ENCODE data around the gene SGMS1. TPM values are rescaled to one million over a fixed set of nuclear protein-coding genes. Genes with fewer than 3 reads are reported as not detected.
"Not testable (repeated sequence)": the region's sequence is repeated elsewhere in the genome, so short reads cannot be mapped to it uniquely, and the experiment has no call there.

SGMS1 gene
- total RNA-seq, 2 experiments from 2014 or later: 7.5 to 9.0 TPM

- CTCF ChIA-PET: interaction anchor here (0.5 to 1.4 kb wide), 10 partner anchors 10 to 1875 kb away, joined by 3 to 4 read pairs (median 3); no protein-coding TSS in a partner anchor
- Mint-ChIP-seq H3K4me3 (no peak overlapping the region), H3K27me3 (no peaks in the 10 kb centered on the region), H3K36me3 (ENCODE audit: low read depth) (no peaks in the 10 kb centered on the region), H3K27ac (no peak overlapping the region), H3K4me1 (peaks cover 18% of the 10 kb centered on the region), H3K9me3 (ENCODE audit: low read depth) (no peaks in the 10 kb centered on the region)
- intact Hi-C loops (cut with DNase I, micrococcal nuclease): loop anchor here in 1 of 2 experiments (10.0 kb wide), 1 partner anchor 342 kb away; no protein-coding TSS in a partner anchor
- DNase-seq: peak; percentile 44
- peak; percentile 79 for ATAC-seq
- POLR2A ChIA-PET: no interaction called here
Observed at GRCh38 chr10:50552771-50553535, 70.8 kb downstream of the SGMS1 start.

GRCh38 chr10:50552308-50552707, 71.4 kb downstream of the SGMS1 start:
- DNase-seq: no peak
- peaks cover 21% of the 10 kb centered on the region for H3K4me1 Mint-ChIP-seq
- H3K9me3 Mint-ChIP-seq (ENCODE audit: low read depth): peaks cover 6% of the 10 kb centered on the region
- ChIA-PET CTCF (interaction anchor here (0.5 to 1.1 kb wide), 3 partner anchors 9 to 42 kb away, joined by 3 to 4 read pairs (median 3); no protein-coding TSS in a partner anchor), POLR2A (no interaction called here)
- ATAC-seq: no peak
- peaks cover 5% of the 10 kb centered on the region for H3K36me3 Mint-ChIP-seq (ENCODE audit: low read depth)
- H3K4me3 Mint-ChIP-seq: no peak overlapping the region
- intact Hi-C loops (cut with DNase I, micrococcal nuclease): loop anchor here in 1 of 2 experiments (10.0 kb wide), 1 partner anchor 342 kb away; no protein-coding TSS in a partner anchor
- no peak overlapping the region for H3K27ac Mint-ChIP-seq
- H3K27me3 Mint-ChIP-seq: no peaks in the 10 kb centered on the region

GRCh38 chr10:50551894-50552293, 71.9 kb downstream of the SGMS1 start:
- H3K4me3 Mint-ChIP-seq: no peak overlapping the region
- H3K36me3 Mint-ChIP-seq (ENCODE audit: low read depth): peaks cover 5% of the 10 kb centered on the region
- no peaks in the 10 kb centered on the region for H3K27me3 Mint-ChIP-seq
- peaks cover 21% of the 10 kb centered on the region for H3K4me1 Mint-ChIP-seq
- ChIA-PET POLR2A (no interaction called here), CTCF (interaction anchor here (1.1 kb wide), 1 partner anchor 8 kb away, joined by 4 read pairs; no protein-coding TSS in a partner anchor)
- DNase-seq (no peak), ATAC-seq (no peak)
- H3K27ac Mint-ChIP-seq: no peak overlapping the region
- H3K9me3 Mint-ChIP-seq (ENCODE audit: low read depth): peaks cover 7% of the 10 kb centered on the region
- intact Hi-C loops (cut with DNase I, micrococcal nuclease): loop anchor here in 1 of 2 experiments (10.0 kb wide), 1 partner anchor 343 kb away; no protein-coding TSS in a partner anchor

GRCh38 chr10:50550291-50550839, 73.4 kb downstream of the SGMS1 start:
- H3K9me3 Mint-ChIP-seq (ENCODE audit: low read depth): peaks cover 7% of the 10 kb centered on the region
- no peak for DNase-seq
- H3K4me3 Mint-ChIP-seq: no peak overlapping the region
- peaks cover 24% of the 10 kb centered on the region for H3K4me1 Mint-ChIP-seq
- H3K27ac Mint-ChIP-seq: no peak overlapping the region
- intact Hi-C loops (cut with DNase I, micrococcal nuclease): loop anchor here in 1 of 2 experiments (10.0 kb wide), 1 partner anchor 344 kb away; no protein-coding TSS in a partner anchor
- ATAC-seq: no peak
- CTCF ChIA-PET: no interaction called here
- POLR2A ChIA-PET: no interaction called here
- no peaks in the 10 kb centered on the region for H3K27me3 Mint-ChIP-seq
- H3K36me3 Mint-ChIP-seq (ENCODE audit: low read depth): peaks cover 5% of the 10 kb centered on the region

- CTCF ChIA-PET; DNase-seq; H3K36me3 Mint-ChIP-seq (ENCODE audit: low read depth); POLR2A ChIA-PET; ATAC-seq; H3K9me3 Mint-ChIP-seq (ENCODE audit: low read depth); H3K4me3 Mint-ChIP-seq; H3K27ac Mint-ChIP-seq; H3K27me3 Mint-ChIP-seq: not testable (repeated sequence)
- intact Hi-C loops (cut with DNase I, micrococcal nuclease): loop anchor here in 1 of 2 experiments (10.0 kb wide), 1 partner anchor 186 kb away; the partner anchor contains the start of gene ASAH2B
- peaks cover 36% of the 10 kb centered on the region for H3K4me1 Mint-ChIP-seq
Observed at GRCh38 chr10:50549186-50549585, 74.6 kb downstream of the SGMS1 start.

GRCh38 chr10:50548481-50548880, 75.3 kb downstream of the SGMS1 start:
- CTCF ChIA-PET; DNase-seq; POLR2A ChIA-PET; ATAC-seq; H3K9me3 Mint-ChIP-seq (ENCODE audit: low read depth); H3K4me3 Mint-ChIP-seq; H3K36me3 Mint-ChIP-seq (ENCODE audit: low read depth); H3K27ac Mint-ChIP-seq; H3K27me3 Mint-ChIP-seq: not testable (repeated sequence)
- intact Hi-C loops (cut with DNase I, micrococcal nuclease): loop anchor here in 1 of 2 experiments (10.0 kb wide), 1 partner anchor 186 kb away; the partner anchor contains the start of gene ASAH2B
- H3K4me1 Mint-ChIP-seq: peaks cover 41% of the 10 kb centered on the region

DNA sequence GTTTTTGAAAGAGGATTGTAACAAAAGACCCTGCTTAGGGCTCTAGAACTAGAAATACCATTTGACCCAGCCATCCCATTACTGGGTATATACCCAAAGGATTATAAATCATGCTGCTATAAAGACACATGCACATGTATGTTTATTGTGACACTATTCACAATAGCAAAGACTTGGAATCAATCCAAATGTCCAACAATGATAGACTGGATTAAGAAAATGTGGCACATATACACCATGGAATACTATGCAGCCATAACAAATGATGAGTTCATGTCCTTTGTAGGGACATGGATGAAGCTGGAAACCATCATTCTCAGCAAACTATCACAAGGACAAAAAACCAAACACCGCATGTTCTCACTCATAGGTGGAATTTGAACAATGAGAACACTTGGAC, 77.5 kb downstream of the SGMS1 start:
- H3K4me3 Mint-ChIP-seq; H3K27ac Mint-ChIP-seq; DNase-seq; H3K9me3 Mint-ChIP-seq (ENCODE audit: low read depth); H3K27me3 Mint-ChIP-seq; CTCF ChIA-PET; POLR2A ChIA-PET; ATAC-seq; H3K36me3 Mint-ChIP-seq (ENCODE audit: low read depth): not testable (repeated sequence)
- H3K4me1 Mint-ChIP-seq: peaks cover 58% of the 10 kb centered on the region
- intact Hi-C loops (cut with DNase I, micrococcal nuclease): loop anchor here in 1 of 2 experiments (10.0 kb wide), 1 partner anchor 189 kb away; the partner anchor contains the start of gene ASAH2B

DNA sequence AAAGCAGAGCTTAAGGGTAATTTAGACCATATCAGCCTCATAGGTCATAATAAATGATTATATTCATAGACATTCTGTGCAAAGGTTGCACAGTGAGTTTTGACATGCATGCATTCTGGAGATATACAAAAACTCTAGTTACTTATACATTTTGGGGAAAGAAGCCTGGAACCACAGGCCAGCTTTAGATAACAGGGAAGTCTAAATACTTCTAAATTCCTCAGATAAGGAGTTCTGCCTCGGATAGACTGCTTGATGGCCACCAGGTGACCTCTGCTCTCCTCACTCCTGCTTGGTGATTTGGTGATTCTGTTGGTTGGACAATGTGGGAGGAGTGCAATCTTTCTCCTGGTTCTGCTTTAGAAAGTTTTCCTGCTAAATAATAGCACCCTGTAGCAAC, 77.9 kb downstream of the SGMS1 start:
- POLR2A ChIA-PET: no interaction called here

GRCh38 chr10:50544857-50545429, 78.8 kb downstream of the SGMS1 start:
- ATAC-seq: no peak
- POLR2A ChIA-PET: no interaction called here
- H3K36me3 Mint-ChIP-seq (ENCODE audit: low read depth): peaks cover 7% of the 10 kb centered on the region
- H3K27ac Mint-ChIP-seq: peak overlapping the region; percentile 78
- H3K4me3 Mint-ChIP-seq: no peak overlapping the region
- DNase-seq: peak; percentile 26
- H3K4me1 Mint-ChIP-seq: peaks cover 71% of the 10 kb centered on the region
- intact Hi-C loops (cut with DNase I, micrococcal nuclease): loop anchor here in 1 of 2 experiments (5.0 to 10.0 kb wide), 2 partner anchors 77 to 190 kb away; partner anchors contain the start of genes ASAH2B and SGMS1
- no peaks in the 10 kb centered on the region for H3K27me3 Mint-ChIP-seq
- H3K9me3 Mint-ChIP-seq (ENCODE audit: low read depth): peaks cover 7% of the 10 kb centered on the region
- CTCF ChIA-PET: interaction anchor here (1.6 kb wide), 1 partner anchor 92 kb away, joined by 4 read pairs; no protein-coding TSS in a partner anchor

More for the DNA sequence above, 77.9 kb downstream of the SGMS1 start:
- DNase-seq (no peak), ATAC-seq (no peak)
- Mint-ChIP-seq H3K4me3 (no peak overlapping the region), H3K36me3 (ENCODE audit: low read depth) (peaks cover 7% of the 10 kb centered on the region), H3K9me3 (ENCODE audit: low read depth) (peaks cover 7% of the 10 kb centered on the region), H3K27ac (no peak overlapping the region), H3K27me3 (no peaks in the 10 kb centered on the region), H3K4me1 (peaks cover 62% of the 10 kb centered on the region)
- intact Hi-C loops (cut with DNase I, micrococcal nuclease): loop anchor here in 1 of 2 experiments (10.0 kb wide), 1 partner anchor 189 kb away; the partner anchor contains the start of gene ASAH2B
- CTCF ChIA-PET: no interaction called here

DNA sequence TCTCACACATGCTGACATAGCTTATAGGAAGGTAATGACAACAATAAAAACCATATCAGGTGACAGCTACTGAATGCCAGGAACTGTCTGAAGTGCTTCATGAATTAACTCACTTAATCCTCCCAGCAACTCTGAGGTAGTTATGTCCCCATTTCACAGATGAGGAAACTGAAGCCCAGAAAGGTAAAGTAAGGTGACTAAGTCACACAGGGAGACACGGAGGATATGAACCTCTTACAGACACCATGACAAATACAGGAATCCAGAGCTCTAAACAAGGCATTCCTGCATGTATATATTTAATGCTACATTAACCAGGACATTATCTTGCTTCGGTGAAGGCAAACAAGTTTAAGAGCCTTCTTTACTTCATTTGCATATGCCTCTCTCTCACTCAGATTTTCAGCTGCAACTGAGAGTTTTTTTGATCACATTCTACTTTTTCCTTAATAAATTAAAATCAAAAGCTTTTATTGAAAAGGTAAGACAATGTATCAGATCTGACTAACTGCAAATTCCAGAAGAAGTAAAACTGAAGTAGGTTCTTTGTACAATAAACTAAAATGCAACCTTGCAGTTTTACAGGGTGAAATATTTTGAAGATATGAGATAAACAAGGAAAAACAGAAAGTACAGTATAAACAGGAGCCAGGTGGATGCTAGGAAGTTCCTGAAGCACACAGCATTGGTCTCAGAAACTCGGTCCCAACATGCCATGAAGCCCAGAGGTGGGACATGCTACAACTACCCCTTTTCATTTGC, 79.5 kb downstream of the SGMS1 start:
- DNase-seq (no peak), ATAC-seq (no peak)
- ChIA-PET POLR2A (no interaction called here), CTCF (interaction anchor here (1.0 to 1.6 kb wide), 3 partner anchors 8 to 93 kb away, joined by 4 to 5 read pairs (median 4); no protein-coding TSS in a partner anchor)
- Mint-ChIP-seq H3K9me3 (ENCODE audit: low read depth) (peaks cover 7% of the 10 kb centered on the region), H3K27ac (peak overlapping the region; percentile 78), H3K4me3 (no peak overlapping the region), H3K27me3 (no peaks in the 10 kb centered on the region), H3K4me1 (peaks cover 78% of the 10 kb centered on the region), H3K36me3 (ENCODE audit: low read depth) (peaks cover 7% of the 10 kb centered on the region)
- intact Hi-C loops (cut with DNase I, micrococcal nuclease): loop anchor here in 1 of 2 experiments (5.0 to 10.0 kb wide), 2 partner anchors 78 to 191 kb away; partner anchors contain the start of genes ASAH2B and SGMS1
